ENCODE measurements around the gene RPS16. TPM values are rescaled to one million over a fixed set of nuclear protein-coding genes. Genes with fewer than 3 reads are reported as not detected.
A peak's percentile ranks its signal among the peaks of the same experiment; 100 is the strongest.

Gene RPS16
- total and polyA plus RNA-seq, 9 of the 15 experiments (the other 6 are each of a cell fraction or from before 2014, with no cell fraction given) = 82.6 to 3,671 (median 2,204) TPM

- TF ChIP-seq NFE2L1 (tag; IDR thresholded peaks at IDR 0.05; ENCODE audit: borderline replicate concordance, low read depth) = no peak
- no peak for TF ChIP-seq GATA2 (CRISPR knock-in tag; IDR thresholded peaks at IDR 0.05)
These were observed 32.2 kb upstream of the RPS16 start (continued) for GRCh38 chr19:39467941-39468340.

GRCh38 chr19:39465956-39466747, 30.4 kb upstream of the RPS16 start:
- no peak overlapping the region for H3K4me3 ChIP-seq
- H3K9me1 ChIP-seq (ENCODE audit: control insufficient read depth, insufficient read depth, low read length) = no peaks in the 10 kb centered on the region
- no peaks in the 10 kb centered on the region for H3K79me2 ChIP-seq (ENCODE audit: control insufficient read depth, insufficient read depth, low read length)
- no TSS peak for BruUV-seq (replicated peaks)
- TF ChIP-seq, protein P1, sequence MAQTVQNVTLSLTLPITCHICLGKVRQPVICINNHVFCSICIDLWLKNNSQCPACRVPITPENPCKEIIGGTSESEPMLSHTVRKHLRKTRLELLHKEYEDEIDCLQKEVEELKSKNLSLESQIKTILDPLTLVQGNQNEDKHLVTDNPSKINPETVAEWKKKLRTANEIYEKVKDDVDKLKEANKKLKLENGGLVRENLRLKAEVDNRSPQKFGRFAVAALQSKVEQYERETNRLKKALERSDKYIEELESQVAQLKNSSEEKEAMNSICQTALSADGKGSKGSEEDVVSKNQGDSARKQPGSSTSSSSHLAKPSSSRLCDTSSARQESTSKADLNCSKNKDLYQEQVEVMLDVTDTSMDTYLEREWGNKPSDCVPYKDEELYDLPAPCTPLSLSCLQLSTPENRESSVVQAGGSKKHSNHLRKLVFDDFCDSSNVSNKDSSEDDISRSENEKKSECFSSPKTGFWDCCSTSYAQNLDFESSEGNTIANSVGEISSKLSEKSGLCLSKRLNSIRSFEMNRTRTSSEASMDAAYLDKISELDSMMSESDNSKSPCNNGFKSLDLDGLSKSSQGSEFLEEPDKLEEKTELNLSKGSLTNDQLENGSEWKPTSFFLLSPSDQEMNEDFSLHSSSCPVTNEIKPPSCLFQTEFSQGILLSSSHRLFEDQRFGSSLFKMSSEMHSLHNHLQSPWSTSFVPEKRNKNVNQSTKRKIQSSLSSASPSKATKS (CRISPR knock-in tag; IDR thresholded peaks at IDR 0.05) = no peak
- TF ChIP-seq HDAC8 (tag; IDR thresholded peaks at IDR 0.05) (no peak), POLR2A (conservative IDR thresholded peaks at IDR 0.05) (no peak), ZNF583 (CRISPR knock-in tag; IDR thresholded peaks at IDR 0.05) (no peak), ERF (CRISPR knock-in tag; IDR thresholded peaks at IDR 0.05) (no peak), TRIM24 (IDR thresholded peaks at IDR 0.05) (no peak)
- 95% methylated on average over 17 of the region's 18 CpGs for WGBS (ENCODE audit: insufficient coverage, low coverage, missing lambda C conversion rate)
- no peaks in the 10 kb centered on the region for H3K9me3 ChIP-seq (replicated peaks; ENCODE audit: control insufficient read depth, insufficient read depth, low read depth, low read length)
- no peak overlapping the region for H3K4me2 ChIP-seq (ENCODE audit: insufficient read depth, low read length)
- peak overlapping the region in 1 of 2 experiments; percentile 51; a peak in 2 of 4 replicates for H3K9ac ChIP-seq (ENCODE audit: insufficient read depth in 1 of 2, low read depth in 2 of 2, low read length in 2 of 2)
- ATAC-seq (no peak), DNase-seq (ENCODE audit: extremely low read depth in 1 of 4, low spot score in 3 of 4) (no peak), FAIRE-seq (no peak)
- H2AFZ ChIP-seq (ENCODE audit: low read depth, low read length) = no peak overlapping the region
- H3K4me1 ChIP-seq (replicated peaks in 1 of 2; ENCODE audit: control insufficient read depth in 2 of 2, insufficient read depth in 2 of 2, low read length in 2 of 2) = no peaks in the 10 kb centered on the region
- H3K27ac ChIP-seq (ENCODE audit: extremely low read depth, low read depth, low read length) = no peak overlapping the region
- H3K27me3 ChIP-seq (ENCODE audit: control insufficient read depth in 2 of 2, insufficient read depth in 2 of 2, low read length in 2 of 2) = no peaks in the 10 kb centered on the region
- H3K36me3 ChIP-seq (ENCODE audit: control insufficient read depth, insufficient read depth, low read length) = peaks cover 78% of the 10 kb centered on the region
- intact Hi-C loops (cut with micrococcal nuclease) = no loop called here
- ChIA-PET POLR2A (interaction anchor here (0.7 to 1.0 kb wide), 2 partner anchors 23 to 43 kb away, joined by 3 read pairs; no protein-coding TSS in a partner anchor), CTCF (ENCODE audit: low intra/inter-chr PET ratio) (no interaction called here)
- H4K20me1 ChIP-seq (replicated peaks; ENCODE audit: control insufficient read depth, insufficient read depth, low read length) = no peaks in the 10 kb centered on the region
- in situ Hi-C loops (cut with MboI) = no loop called here

Data from K562 (cell line).